ENCODE data around the gene KIF17. TPM values are rescaled to one million over a fixed set of nuclear protein-coding genes. Genes with fewer than 3 reads are reported as not detected.

KIF17 gene
- total RNA-seq, 1 donor from 2014 or later = 8.4 TPM

DNA sequence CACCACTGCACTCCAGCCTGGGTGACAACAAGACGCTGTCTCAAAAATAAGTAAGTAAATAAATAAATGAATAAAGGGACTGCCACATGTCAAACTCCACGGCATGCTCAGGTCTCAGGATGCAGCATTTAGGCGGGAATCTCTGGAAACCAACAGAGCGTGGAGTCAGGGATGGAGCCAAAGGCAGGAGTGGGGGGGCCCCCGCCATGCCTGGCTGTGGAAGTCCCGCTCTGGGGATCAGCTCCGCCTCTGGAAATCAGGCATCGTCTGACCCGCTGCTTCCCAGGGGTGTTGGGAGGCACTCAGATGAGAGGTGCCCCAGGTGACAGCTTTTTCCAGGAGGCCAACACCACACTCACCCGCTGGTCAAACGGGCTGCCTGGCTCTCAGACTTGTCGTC is 20.2 kb downstream of the KIF17 start:
- H3K27me3 ChIP-seq (ENCODE audit: low read depth) = no peaks in the 10 kb centered on the region
- H3K4me3 ChIP-seq = no peak overlapping the region
- H3K9me3 ChIP-seq = no peaks in the 10 kb centered on the region
- H3K27ac ChIP-seq = no peak overlapping the region
- no peaks in the 10 kb centered on the region for H3K4me1 ChIP-seq
- ATAC-seq = no peak
- TF ChIP-seq, protein P1, sequence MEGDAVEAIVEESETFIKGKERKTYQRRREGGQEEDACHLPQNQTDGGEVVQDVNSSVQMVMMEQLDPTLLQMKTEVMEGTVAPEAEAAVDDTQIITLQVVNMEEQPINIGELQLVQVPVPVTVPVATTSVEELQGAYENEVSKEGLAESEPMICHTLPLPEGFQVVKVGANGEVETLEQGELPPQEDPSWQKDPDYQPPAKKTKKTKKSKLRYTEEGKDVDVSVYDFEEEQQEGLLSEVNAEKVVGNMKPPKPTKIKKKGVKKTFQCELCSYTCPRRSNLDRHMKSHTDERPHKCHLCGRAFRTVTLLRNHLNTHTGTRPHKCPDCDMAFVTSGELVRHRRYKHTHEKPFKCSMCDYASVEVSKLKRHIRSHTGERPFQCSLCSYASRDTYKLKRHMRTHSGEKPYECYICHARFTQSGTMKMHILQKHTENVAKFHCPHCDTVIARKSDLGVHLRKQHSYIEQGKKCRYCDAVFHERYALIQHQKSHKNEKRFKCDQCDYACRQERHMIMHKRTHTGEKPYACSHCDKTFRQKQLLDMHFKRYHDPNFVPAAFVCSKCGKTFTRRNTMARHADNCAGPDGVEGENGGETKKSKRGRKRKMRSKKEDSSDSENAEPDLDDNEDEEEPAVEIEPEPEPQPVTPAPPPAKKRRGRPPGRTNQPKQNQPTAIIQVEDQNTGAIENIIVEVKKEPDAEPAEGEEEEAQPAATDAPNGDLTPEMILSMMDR (IDR thresholded peaks at IDR 0.05) = no peak
- intact Hi-C loops (cut with DNase I) = no loop called here
- no peaks in the 10 kb centered on the region for H3K36me3 ChIP-seq
- no peak for DNase-seq

DNA sequence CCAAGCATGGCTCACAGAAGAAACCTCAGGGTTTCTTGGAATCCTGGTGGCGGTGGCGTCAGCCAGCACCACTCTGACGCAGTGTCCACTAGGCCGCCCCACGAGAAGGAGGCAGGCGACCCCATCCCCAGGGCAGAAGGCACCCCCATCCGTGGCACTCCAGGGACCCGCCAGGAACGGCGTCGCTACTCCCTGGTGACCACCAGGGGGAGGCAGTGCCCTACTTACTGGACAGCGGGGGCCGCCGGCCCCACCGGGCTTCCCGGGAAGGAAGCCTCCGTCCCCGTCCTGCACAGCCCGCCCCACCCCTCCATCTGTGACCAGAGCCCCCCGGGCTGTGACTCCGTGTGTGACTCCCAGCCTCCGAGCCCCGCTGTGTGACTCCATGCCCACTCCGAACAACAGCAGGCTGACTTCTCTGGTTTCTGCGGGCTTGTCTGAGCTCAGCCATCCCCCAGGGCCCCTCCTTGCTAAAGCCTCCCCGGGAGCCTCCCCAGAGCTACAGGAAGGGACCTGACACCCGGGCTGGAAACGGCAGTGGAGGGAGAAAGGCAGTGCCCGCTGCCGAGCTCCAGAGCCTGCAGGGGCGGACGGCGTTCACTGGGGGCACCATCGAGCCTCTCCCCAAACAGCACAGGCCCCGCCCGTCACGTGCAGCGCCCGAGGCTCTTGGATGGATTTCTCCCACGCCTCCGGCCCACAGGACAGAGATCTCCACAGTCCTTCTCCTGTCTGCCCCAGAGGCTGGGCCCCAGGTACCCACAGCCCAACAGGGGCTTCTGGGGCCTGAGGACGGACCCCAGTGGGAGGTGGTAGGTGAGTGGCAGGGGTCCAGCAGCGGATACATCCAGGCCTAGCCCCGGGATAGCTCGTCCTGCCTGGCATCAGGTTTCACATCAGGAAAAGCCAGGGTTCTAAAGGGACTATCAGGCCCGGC is 21.1 kb downstream of the KIF17 start:
- intact Hi-C loops (cut with DNase I) = no loop called here
- H3K27ac ChIP-seq = peak overlapping the region; percentile 76
- H3K36me3 ChIP-seq = no peaks in the 10 kb centered on the region
- no peaks in the 10 kb centered on the region for H3K27me3 ChIP-seq (ENCODE audit: low read depth)
- TF ChIP-seq, protein P1 (IDR thresholded peaks at IDR 0.05) = peak; percentile 93
- DNase-seq (peak; percentile 88), ATAC-seq (peak; percentile 94 to 95)
- peak overlapping the region; percentile 64 for H3K4me3 ChIP-seq
- no peaks in the 10 kb centered on the region for H3K9me3 ChIP-seq
- no peaks in the 10 kb centered on the region for H3K4me1 ChIP-seq

GRCh38 chr1:20695515-20695914 is 22.3 kb downstream of the KIF17 start:
- intact Hi-C loops (cut with DNase I) = no loop called here
- Histone ChIP-seq H3K27ac (no peak overlapping the region), H3K9me3 (no peaks in the 10 kb centered on the region), H3K27me3 (ENCODE audit: low read depth) (no peaks in the 10 kb centered on the region), H3K4me1 (no peaks in the 10 kb centered on the region), H3K36me3 (no peaks in the 10 kb centered on the region), H3K4me3 (no peak overlapping the region)
- ATAC-seq (no peak), DNase-seq (no peak)
- TF ChIP-seq, protein P1 (IDR thresholded peaks at IDR 0.05) = no peak

GRCh38 chr1:20693623-20694022 is 24.2 kb downstream of the KIF17 start:
- Histone ChIP-seq H3K27ac (no peak overlapping the region), H3K4me1 (no peaks in the 10 kb centered on the region), H3K36me3 (no peaks in the 10 kb centered on the region), H3K27me3 (ENCODE audit: low read depth) (no peaks in the 10 kb centered on the region), H3K9me3 (no peaks in the 10 kb centered on the region), H3K4me3 (no peak overlapping the region)
- ATAC-seq (no peak), DNase-seq (no peak)
- TF ChIP-seq, protein P1 (IDR thresholded peaks at IDR 0.05) = no peak
- intact Hi-C loops (cut with DNase I) = no loop called here

- Histone ChIP-seq H3K9me3 (no peaks in the 10 kb centered on the region), H3K27ac (no peak overlapping the region), H3K4me3 (no peak overlapping the region), H3K36me3 (no peaks in the 10 kb centered on the region), H3K27me3 (ENCODE audit: low read depth) (no peaks in the 10 kb centered on the region), H3K4me1 (no peaks in the 10 kb centered on the region)
- no peak for ATAC-seq
- intact Hi-C loops (cut with DNase I) = no loop called here
- TF ChIP-seq, protein P1 (IDR thresholded peaks at IDR 0.05) = no peak
- DNase-seq = no peak
Measured at GRCh38 chr1:20691872-20692271, 25.9 kb downstream of the KIF17 start.
